HG03571 (cell line): Measurements from ENCODE around the gene NAB2.

Experiments used
- ATAC-seq: cut with Tn5 transposase; IDR thresholded peaks from one replicate; pipeline ENCODE4 v1.9.1; 2021; ENCODE audit not compliant: unreplicated experiment

NAB2 gene

GRCh38 chr12:57092876-57093414, 4.0 kb downstream of the NAB2 start:
- ATAC-seq: no peak

- ATAC-seq: no peak
Measured at GRCh38 chr12:57093415-57094207, 4.7 kb downstream of the NAB2 start.

GRCh38 chr12:57094208-57095160, 5.6 kb downstream of the NAB2 start:
- no peak for ATAC-seq

GRCh38 chr12:57095440-57095839, 6.5 kb downstream of the NAB2 start:
- no peak for ATAC-seq

GRCh38 chr12:57096099-57096572, 7.2 kb downstream of the NAB2 start:
- ATAC-seq: no peak

- ATAC-seq: no peak
Measured at GRCh38 chr12:57096748-57097553, 8.0 kb downstream of the NAB2 start.

GRCh38 chr12:57097554-57097835, 8.6 kb downstream of the NAB2 start:
- no peak for ATAC-seq

- no peak for ATAC-seq
Measured at GRCh38 chr12:57098546-57098945, 9.6 kb downstream of the NAB2 start.

GRCh38 chr12:57099047-57099714, 10.3 kb downstream of the NAB2 start:
- no peak for ATAC-seq

- no peak for ATAC-seq
Measured at GRCh38 chr12:57099766-57100165, 10.9 kb downstream of the NAB2 start.

GRCh38 chr12:57101892-57102695, 13.2 kb downstream of the NAB2 start:
- no peak for ATAC-seq

- ATAC-seq: no peak
Measured at GRCh38 chr12:57103856-57104255, 14.9 kb downstream of the NAB2 start.

GRCh38 chr12:57104292-57104910, 15.5 kb downstream of the NAB2 start:
- no peak for ATAC-seq

GRCh38 chr12:57105011-57105753, 16.3 kb downstream of the NAB2 start:
- no peak for ATAC-seq

- ATAC-seq: no peak
Measured at GRCh38 chr12:57106021-57106708, 17.3 kb downstream of the NAB2 start.

GRCh38 chr12:57107456-57108155, 18.7 kb downstream of the NAB2 start:
- ATAC-seq: no peak
